Fibroblast of the aortic adventitia (primary cell): ENCODE data around the gene LEPROT. TPM values are rescaled to one million over a fixed set of nuclear protein-coding genes. Genes with fewer than 3 reads are reported as not detected.

Experiments used
- DNase-seq: peaks from one replicate; pipeline ENCODE4 v3.0.0-alpha.2; 2010; ENCODE audit warnings: low read depth
- H3K4me3 ChIP-seq: 2 replicates; pipeline ENCODE4 v1.5.1; 2011; ENCODE audit warnings: low read depth, mild to moderate bottlenecking, control low read depth, low read length, moderate library complexity
- total RNA-seq: library from RNA; depleted of rRNA; stranded (reverse); fragments of >200 nt; gene quantifications from 2 replicates; pipeline ENCODE4 v1.2.3, GENCODE V29; 2012; ENCODE audit warnings: low replicate concordance
- TF ChIP-seq, protein P1 (sequence below): IDR thresholded peaks from 2 replicates; pipeline ENCODE4 v1.5.1; 2011; ENCODE audit warnings: mild to moderate bottlenecking, low read length, control low read depth, inconsistent platforms; ENCODE audit not compliant: insufficient read depth

The LEPROT gene
- total RNA-seq, 1 donor, result 65.4 TPM

DNA sequence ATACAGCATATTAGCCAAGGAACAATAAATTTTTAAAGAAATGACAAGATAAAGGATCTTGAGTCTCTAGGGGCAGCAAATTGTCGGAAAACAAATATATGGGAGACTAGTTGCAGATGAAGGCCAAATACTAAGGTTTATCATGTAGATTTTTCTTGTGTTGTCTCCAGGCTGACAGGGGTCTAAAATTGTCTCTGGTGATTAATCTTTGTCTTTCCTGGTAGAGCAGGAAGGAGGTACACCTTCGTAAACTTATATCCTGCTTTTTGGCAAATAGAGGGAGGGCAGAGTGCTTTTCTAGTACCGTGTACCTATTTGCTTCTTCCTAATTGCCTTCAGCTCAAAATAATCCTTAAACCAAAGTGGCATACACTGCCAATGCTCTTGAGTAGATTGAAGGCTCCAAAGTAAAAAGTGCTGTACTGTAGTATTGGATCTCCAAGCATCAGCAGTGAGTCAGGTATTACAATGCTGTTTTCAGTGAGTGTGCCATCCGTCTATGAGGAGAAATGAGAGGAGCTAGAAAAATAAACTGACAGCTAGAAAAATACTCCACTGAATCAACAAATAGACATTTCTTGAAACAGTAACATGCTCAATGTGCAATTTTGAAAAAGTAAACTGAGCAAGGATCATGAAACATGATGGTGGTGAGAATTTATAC, 1.8 kb upstream of the LEPROT start:
- TF ChIP-seq, protein P1, sequence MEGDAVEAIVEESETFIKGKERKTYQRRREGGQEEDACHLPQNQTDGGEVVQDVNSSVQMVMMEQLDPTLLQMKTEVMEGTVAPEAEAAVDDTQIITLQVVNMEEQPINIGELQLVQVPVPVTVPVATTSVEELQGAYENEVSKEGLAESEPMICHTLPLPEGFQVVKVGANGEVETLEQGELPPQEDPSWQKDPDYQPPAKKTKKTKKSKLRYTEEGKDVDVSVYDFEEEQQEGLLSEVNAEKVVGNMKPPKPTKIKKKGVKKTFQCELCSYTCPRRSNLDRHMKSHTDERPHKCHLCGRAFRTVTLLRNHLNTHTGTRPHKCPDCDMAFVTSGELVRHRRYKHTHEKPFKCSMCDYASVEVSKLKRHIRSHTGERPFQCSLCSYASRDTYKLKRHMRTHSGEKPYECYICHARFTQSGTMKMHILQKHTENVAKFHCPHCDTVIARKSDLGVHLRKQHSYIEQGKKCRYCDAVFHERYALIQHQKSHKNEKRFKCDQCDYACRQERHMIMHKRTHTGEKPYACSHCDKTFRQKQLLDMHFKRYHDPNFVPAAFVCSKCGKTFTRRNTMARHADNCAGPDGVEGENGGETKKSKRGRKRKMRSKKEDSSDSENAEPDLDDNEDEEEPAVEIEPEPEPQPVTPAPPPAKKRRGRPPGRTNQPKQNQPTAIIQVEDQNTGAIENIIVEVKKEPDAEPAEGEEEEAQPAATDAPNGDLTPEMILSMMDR, result no peak
- DNase-seq, result no peak
- no peak overlapping the region for H3K4me3 ChIP-seq

DNA sequence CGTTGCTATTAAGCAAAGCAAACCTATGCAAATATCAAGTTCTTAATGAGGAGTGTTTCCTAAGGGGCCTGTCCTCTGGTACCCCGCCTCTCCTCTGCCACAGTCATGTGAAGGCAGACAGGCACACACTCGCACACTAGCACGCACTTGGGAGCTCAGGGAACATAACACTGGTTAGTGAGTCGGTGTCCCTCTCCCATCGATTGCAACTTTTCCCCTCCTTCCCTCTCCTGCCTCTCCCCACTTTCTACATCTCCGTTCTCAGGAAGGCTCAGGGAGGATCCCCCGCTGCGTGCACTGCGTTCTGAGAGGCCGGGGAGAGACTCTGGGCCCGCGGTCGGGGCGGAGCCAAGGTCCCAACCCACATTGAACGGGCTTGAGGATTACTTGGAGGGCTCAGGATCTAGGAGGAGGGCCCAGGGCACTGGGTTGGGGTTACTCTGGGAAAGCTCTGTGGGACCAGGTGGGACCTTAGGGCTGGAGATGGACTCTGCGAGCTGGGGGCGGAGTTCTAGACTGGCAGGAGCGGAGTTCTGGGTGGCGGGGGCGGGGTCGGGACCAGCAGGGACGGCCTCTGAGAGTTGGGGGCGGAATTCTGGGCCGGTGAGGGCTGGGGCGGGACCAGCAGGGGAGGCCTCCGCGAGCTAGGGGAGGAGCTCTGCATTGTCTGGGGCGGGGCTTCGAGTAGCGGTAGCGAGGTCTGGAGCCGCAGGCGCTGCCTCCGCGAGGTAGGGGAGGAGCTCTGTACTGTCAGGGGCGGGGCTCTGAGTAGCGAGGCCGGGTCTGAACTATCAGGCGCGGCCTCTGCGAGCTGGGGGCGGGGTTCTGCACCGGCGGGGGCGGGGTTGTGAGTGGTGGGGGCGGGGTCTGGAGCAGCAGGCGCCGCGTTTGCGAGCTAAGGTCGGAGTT, 533 bp upstream of the LEPROT start:
- peak overlapping the region; percentile 84 for H3K4me3 ChIP-seq
- peak; percentile 97 for DNase-seq
- TF ChIP-seq, protein P1, result no peak

DNA sequence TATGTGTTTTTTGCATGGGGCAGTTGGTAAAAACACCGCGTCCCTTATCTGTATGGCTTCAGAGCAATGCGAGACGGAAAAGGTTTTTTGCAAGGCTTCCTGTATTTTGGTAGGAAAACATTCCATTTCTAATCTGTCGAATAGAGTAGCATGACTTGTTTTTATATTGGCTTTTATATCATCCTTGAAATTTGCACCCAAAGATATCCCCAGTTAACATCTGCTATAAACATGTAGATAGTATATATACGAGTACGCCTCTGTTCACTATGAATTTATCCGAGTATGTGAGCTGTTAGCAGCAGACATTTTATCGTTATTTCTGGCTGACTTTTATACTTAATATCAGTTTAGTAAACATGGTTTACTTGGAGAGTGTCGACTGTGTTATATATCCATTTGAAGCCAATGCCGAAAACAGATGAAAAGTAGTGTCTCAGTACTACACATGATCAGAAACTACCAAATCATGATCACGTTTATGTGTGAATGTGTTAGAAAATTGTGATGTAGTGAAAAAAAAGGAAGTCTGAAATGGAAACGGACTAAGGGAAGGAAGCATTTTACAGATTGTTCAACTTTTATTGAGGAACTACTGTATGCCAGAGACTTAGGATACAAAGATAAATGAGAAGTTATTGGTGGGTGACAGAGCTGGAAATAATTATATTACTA, 1.0 kb downstream of the LEPROT start:
- peak; percentile 52 for DNase-seq
- H3K4me3 ChIP-seq, result peak overlapping the region; percentile 84
- TF ChIP-seq, protein P1, result no peak

DNA sequence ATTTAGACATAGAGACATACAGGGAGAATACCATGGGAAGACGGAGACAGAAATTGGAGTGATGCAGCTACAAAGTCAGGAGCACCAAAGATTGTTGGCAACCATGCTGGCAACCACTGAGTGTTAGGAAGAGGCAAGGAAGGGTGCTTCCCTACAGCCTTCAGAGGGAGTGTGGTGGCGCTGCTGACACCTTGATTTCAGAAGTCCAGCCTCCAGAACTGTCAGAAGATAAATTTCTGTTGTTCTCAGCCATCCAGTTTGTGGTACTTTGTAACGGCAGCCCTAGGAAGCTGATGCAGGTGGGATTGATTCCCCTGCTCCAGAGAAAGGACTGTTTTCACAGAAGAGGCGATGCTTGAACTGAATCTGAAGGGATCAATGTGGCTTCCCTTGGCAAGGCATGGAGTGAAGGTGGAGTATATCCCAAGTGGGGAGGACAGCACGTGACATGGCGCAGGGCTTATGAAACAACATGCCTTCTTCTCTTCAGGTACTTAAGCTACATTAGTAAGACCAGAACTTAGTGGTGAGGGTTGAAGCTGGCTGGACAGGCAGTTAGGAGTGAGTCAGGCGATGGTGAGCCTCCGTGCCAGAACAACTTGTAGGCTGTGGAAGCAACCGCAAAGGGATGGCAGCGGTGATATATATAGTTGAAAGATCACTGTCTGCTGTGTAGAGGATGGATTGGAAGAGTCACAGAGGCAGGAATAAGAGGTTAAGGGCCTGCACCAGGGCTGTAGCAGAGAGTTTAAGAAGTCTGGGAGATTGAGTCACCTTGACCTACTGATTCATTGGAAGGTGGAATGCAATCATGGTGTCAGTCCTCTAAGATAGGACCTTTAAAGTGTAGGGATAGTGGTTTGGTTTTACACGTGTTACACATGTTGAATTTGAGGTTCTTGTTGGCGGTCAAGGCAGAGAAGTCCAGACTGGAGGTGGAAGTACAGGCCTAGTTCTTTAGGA, 2.1 kb downstream of the LEPROT start:
- TF ChIP-seq, protein P1, result no peak
- H3K4me3 ChIP-seq, result peak overlapping the region; percentile 84
- no peak for DNase-seq

DNA sequence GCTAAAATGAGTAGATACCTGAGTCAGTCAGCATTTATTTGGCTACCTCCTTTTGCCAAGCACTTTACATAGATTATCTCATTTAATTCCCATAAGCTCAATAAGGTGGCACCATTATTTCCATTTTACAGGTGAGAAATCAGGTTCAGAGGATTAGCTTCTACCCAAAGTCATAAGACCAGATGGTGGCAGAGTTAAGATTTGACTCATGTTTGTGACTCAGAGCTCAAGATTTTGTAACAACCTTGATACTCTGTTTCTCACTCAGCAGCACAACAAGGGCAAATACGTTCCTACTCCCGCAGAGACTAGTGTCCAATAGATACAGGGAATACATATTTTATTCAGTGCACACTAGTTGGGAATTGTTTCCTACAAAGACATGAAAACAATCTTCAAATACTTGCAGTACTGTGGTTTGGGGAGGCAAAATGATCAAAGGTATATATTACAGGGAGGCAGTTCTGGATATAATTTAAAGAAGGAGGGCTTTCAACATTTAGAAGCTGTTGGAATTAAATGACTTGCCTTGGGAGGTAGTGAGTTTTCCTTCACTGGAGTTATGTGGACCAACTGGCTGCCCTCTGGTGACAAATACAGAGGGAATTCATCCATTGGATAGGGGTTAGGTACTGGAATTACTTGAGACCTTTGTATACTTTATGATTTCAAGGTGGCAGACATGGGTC, 3.6 kb downstream of the LEPROT start:
- TF ChIP-seq, protein P1, result no peak
- peak; percentile 82 for DNase-seq
- H3K4me3 ChIP-seq, result no peak overlapping the region
